Measurements from ENCODE around the gene FOXP2. TPM values are rescaled to one million over a fixed set of nuclear protein-coding genes. Genes with fewer than 3 reads are reported as not detected.

Gene FOXP2
- total and polyA plus RNA-seq, 2 donors (not counting 1 experiment from before 2014, with no cell fraction given): not detected

GRCh38 chr7:114444196-114444595 lies 29.6 kb downstream of the FOXP2 start:
- H3K4me1 Mint-ChIP-seq: no peaks in the 10 kb centered on the region

GRCh38 chr7:114450431-114450830 lies 35.8 kb downstream of the FOXP2 start:
- Histone ChIP-seq H3K79me2 (ENCODE audit: control insufficient read depth, insufficient read depth, low read length) (no peaks in the 10 kb centered on the region), H3K9me3 (ENCODE audit: control extremely low read depth in 1 of 3, control insufficient read depth in 2 of 3, insufficient read depth in 1 of 3, low read length in 2 of 3) (no peaks in the 10 kb centered on the region), H3K27ac (ENCODE audit: low read length in 2 of 2) (no peak overlapping the region), H3K36me3 (replicated peaks in 1 of 2; ENCODE audit: control extremely low read depth in 1 of 2, control insufficient read depth in 1 of 2, extremely low read depth in 1 of 2, insufficient read depth in 2 of 2, low read length in 1 of 2) (no peaks in the 10 kb centered on the region), H3K4me3 (ENCODE audit: control extremely low read depth in 1 of 5, extremely low read depth in 1 of 5, insufficient read depth in 1 of 5, low read depth in 2 of 5, low read length in 4 of 5) (no peak overlapping the region), H3K27me3 (replicated peaks in 1 of 4; ENCODE audit: control extremely low read depth in 1 of 4, control insufficient read depth in 3 of 4, insufficient read depth in 4 of 4, low read length in 3 of 4) (no peaks in the 10 kb centered on the region), H3K4me1 (ENCODE audit: control insufficient read depth in 2 of 2, insufficient read depth in 2 of 2, low read length in 2 of 2) (no peaks in the 10 kb centered on the region), H3K4me2 (replicated peaks; ENCODE audit: low read depth, low read length, poor library complexity, severe bottlenecking) (no peak overlapping the region), H3K9ac (ENCODE audit: low read length) (no peak overlapping the region), H4K20me1 (ENCODE audit: control insufficient read depth, insufficient read depth, low read length, poor library complexity, severe bottlenecking) (no peaks in the 10 kb centered on the region), H2AFZ (ENCODE audit: insufficient read depth, low read depth, low read length, poor library complexity, severe bottlenecking) (no peak overlapping the region)
- no peak for TF ChIP-seq CTCF (IDR thresholded peaks at IDR 0.05)
- no peak for TF ChIP-seq EZH2 (IDR thresholded peaks at IDR 0.05; ENCODE audit: borderline replicate concordance, insufficient read depth, low read depth, low read length, poor library complexity, severe bottlenecking)
- CTCF ChIA-PET: no interaction called here
- H3K4me3 Mint-ChIP-seq: no peak overlapping the region
- intact Hi-C loops (cut with micrococcal nuclease): no loop called here
- no peaks in the 10 kb centered on the region for H3K9me3 Mint-ChIP-seq (ENCODE audit: insufficient read depth)
- H3K27ac Mint-ChIP-seq: no peak overlapping the region
- WGBS (ENCODE audit: insufficient coverage): no CpG with 5 or more reads among the region's 2 CpGs
- no peak for DNase-seq
- H3K27me3 Mint-ChIP-seq: no peaks in the 10 kb centered on the region
- no peak for ATAC-seq (ENCODE audit: low read depth)
- no peaks in the 10 kb centered on the region for H3K4me1 Mint-ChIP-seq
- POLR2A ChIA-PET: no interaction called here

More at GRCh38 chr7:114444196-114444595, 29.6 kb downstream of the FOXP2 start:
- Histone ChIP-seq H3K4me2 (replicated peaks; ENCODE audit: low read depth, low read length, poor library complexity, severe bottlenecking) (no peak overlapping the region), H2AFZ (ENCODE audit: insufficient read depth, low read depth, low read length, poor library complexity, severe bottlenecking) (no peak overlapping the region), H3K9me3 (ENCODE audit: control extremely low read depth in 1 of 3, control insufficient read depth in 2 of 3, insufficient read depth in 1 of 3, low read length in 2 of 3) (no peaks in the 10 kb centered on the region), H4K20me1 (ENCODE audit: control insufficient read depth, insufficient read depth, low read length, poor library complexity, severe bottlenecking) (no peaks in the 10 kb centered on the region), H3K36me3 (replicated peaks in 1 of 2; ENCODE audit: control extremely low read depth in 1 of 2, control insufficient read depth in 1 of 2, extremely low read depth in 1 of 2, insufficient read depth in 2 of 2, low read length in 1 of 2) (no peaks in the 10 kb centered on the region), H3K9ac (ENCODE audit: low read length) (no peak overlapping the region), H3K27ac (ENCODE audit: low read length in 2 of 2) (no peak overlapping the region), H3K4me3 (ENCODE audit: control extremely low read depth in 1 of 5, extremely low read depth in 1 of 5, insufficient read depth in 1 of 5, low read depth in 2 of 5, low read length in 4 of 5) (no peak overlapping the region), H3K4me1 (ENCODE audit: control insufficient read depth in 2 of 2, insufficient read depth in 2 of 2, low read length in 2 of 2) (no peaks in the 10 kb centered on the region), H3K79me2 (ENCODE audit: control insufficient read depth, insufficient read depth, low read length) (no peaks in the 10 kb centered on the region), H3K27me3 (replicated peaks in 1 of 4; ENCODE audit: control extremely low read depth in 1 of 4, control insufficient read depth in 3 of 4, insufficient read depth in 4 of 4, low read length in 3 of 4) (no peaks in the 10 kb centered on the region)
- Mint-ChIP-seq H3K27ac (no peak overlapping the region), H3K27me3 (no peaks in the 10 kb centered on the region), H3K9me3 (ENCODE audit: insufficient read depth) (peaks cover 3% of the 10 kb centered on the region), H3K4me3 (no peak overlapping the region)
- ChIA-PET CTCF (no interaction called here), POLR2A (no interaction called here)
- TF ChIP-seq CTCF (IDR thresholded peaks at IDR 0.05) (no peak), EZH2 (IDR thresholded peaks at IDR 0.05; ENCODE audit: borderline replicate concordance, insufficient read depth, low read depth, low read length, poor library complexity, severe bottlenecking) (no peak)
- intact Hi-C loops (cut with micrococcal nuclease): no loop called here
- DNase-seq (no peak), ATAC-seq (ENCODE audit: low read depth) (no peak)
- no CpG with 5 or more reads among the region's 2 CpGs for WGBS (ENCODE audit: insufficient coverage)

All from B cell (primary cell).